GM23338 (cell line): ENCODE results near the gene TRAPPC2.

Experiments
- EZH2 ChIP-seq: fragments of 200-600 bp; sonication (generic); IDR thresholded peaks from one replicate; pipeline ENCODE4 v1.8.0; 2017; ENCODE audit warnings: antibody characterized with exemption, mild to moderate bottlenecking, low read depth; ENCODE audit not compliant: unreplicated experiment
- EZH2phosphoT487 ChIP-seq: fragments of 200-600 bp; sonication (generic); IDR thresholded peaks from one replicate; pipeline ENCODE4 v1.8.1; 2018; ENCODE audit warnings: antibody characterized with exemption; ENCODE audit not compliant: unreplicated experiment
- POLR2AphosphoS5 ChIP-seq: IDR thresholded peaks from 2 replicates; pipeline ENCODE4 v1.6.1; 2016; ENCODE audit warnings: antibody characterized with exemption, low read depth
- TF ChIP-seq, protein P1 (sequence below), 2 experiments: fragments of 200-600 bp in 1 of 2; sonication (generic) in 1 of 2; conservative IDR thresholded peaks; 2 replicates each; pipeline versions ENCODE4 v1.5.1 to v1.6.1; 2016 to 2017; ENCODE audit warnings: antibody characterized with exemption in 2 of 2, low read depth in 2 of 2, mild to moderate bottlenecking in 2 of 2, moderate library complexity in 1 of 2

DNA sequence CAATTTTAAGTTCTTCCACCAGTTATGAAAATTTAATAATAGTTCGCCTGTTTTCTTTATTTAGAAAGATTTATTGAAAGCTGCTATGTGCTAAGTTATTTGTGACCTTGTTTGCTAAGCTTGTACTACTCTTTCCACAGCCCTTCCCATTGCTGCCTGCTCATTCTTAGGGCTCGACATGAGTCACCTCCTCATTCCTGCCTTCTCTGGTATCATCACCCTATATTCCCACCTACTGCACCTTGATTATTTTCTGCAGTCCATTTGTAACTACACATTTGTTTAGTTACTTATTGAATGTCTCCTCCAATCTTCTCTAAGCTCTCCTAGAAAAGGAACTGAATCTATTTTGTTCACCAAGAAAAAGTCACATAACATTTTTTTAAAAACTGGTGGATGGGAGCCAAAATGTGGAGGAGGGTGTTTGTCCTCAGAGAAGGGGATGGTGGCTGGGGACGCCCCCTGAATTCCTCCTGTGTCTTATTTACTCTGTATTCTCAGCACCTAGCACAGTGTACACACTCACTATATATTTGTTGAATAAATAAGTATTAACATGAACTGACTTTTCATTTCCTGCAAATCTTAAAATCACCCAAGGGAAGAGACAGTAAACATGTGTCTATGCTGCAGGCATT is 49.2 kb downstream of the TRAPPC2 start:
- TF ChIP-seq, protein P1, sequence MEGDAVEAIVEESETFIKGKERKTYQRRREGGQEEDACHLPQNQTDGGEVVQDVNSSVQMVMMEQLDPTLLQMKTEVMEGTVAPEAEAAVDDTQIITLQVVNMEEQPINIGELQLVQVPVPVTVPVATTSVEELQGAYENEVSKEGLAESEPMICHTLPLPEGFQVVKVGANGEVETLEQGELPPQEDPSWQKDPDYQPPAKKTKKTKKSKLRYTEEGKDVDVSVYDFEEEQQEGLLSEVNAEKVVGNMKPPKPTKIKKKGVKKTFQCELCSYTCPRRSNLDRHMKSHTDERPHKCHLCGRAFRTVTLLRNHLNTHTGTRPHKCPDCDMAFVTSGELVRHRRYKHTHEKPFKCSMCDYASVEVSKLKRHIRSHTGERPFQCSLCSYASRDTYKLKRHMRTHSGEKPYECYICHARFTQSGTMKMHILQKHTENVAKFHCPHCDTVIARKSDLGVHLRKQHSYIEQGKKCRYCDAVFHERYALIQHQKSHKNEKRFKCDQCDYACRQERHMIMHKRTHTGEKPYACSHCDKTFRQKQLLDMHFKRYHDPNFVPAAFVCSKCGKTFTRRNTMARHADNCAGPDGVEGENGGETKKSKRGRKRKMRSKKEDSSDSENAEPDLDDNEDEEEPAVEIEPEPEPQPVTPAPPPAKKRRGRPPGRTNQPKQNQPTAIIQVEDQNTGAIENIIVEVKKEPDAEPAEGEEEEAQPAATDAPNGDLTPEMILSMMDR (conservative IDR thresholded peaks at IDR 0.05; ENCODE audit: low read depth in 2 of 2) = no peak
- TF ChIP-seq EZH2phosphoT487 (no peak), EZH2 (no peak), POLR2AphosphoS5 (no peak)
